Aorta (tissue), 5 donors: ENCODE results near the gene TNFRSF1B. TPM values are rescaled to one million over a fixed set of nuclear protein-coding genes. Genes with fewer than 3 reads are reported as not detected.

Experiments used
- ATAC-seq: fragments of 200-7000 bp; cut with Tn5 transposase; one replicate; pipeline ENCODE4 v1.9.1; 2022; ENCODE audit warnings: moderate library complexity; ENCODE audit not compliant: low FRiP score
- DNase-seq, 2 donors: peaks; one replicate each; pipeline ENCODE4 v3.0.0-alpha.2; 2020
- H3K27ac ChIP-seq, 2 donors: one replicate each; pipeline ENCODE4 v1.5.1; 2013; ENCODE audit warnings: low read length in 2 of 2, mild to moderate bottlenecking in 2 of 2, moderate library complexity in 2 of 2, control low read depth in 1 of 2, inconsistent platforms in 1 of 2, low read depth in 1 of 2
- H3K27me3 ChIP-seq, 2 donors: one replicate each; pipeline ENCODE4 v1.6.1; 2013; ENCODE audit warnings: control low read depth in 1 of 2, low read length in 1 of 2, mild to moderate bottlenecking in 1 of 2, moderate library complexity in 1 of 2; ENCODE audit not compliant: insufficient read depth in 2 of 2, control insufficient read depth in 1 of 2
- H3K36me3 ChIP-seq, 2 donors: one replicate each; pipeline ENCODE4 v1.6.1; 2013; ENCODE audit warnings: control low read depth in 1 of 2, low read length in 1 of 2, mild to moderate bottlenecking in 1 of 2; ENCODE audit not compliant: insufficient read depth in 2 of 2, control insufficient read depth in 1 of 2
- H3K4me1 ChIP-seq, 2 donors: one replicate each; pipeline ENCODE4 v1.6.1; 2013; ENCODE audit warnings: low read length in 2 of 2, control low read depth in 1 of 2, mild to moderate bottlenecking in 1 of 2, moderate library complexity in 1 of 2; ENCODE audit not compliant: insufficient read depth in 2 of 2, control insufficient read depth in 1 of 2
- H3K4me3 ChIP-seq, 2 donors: one replicate each; pipeline ENCODE4 v1.5.1; 2013; ENCODE audit warnings: low read length in 2 of 2, control low read depth in 1 of 2, mild to moderate bottlenecking in 1 of 2
- H3K9me3 ChIP-seq: one replicate; pipeline ENCODE4 v1.6.1; 2013; ENCODE audit warnings: mild to moderate bottlenecking, low read length; ENCODE audit not compliant: control insufficient read depth
- WGBS, 2 donors: extraction: QIAGEN DNeasy Blood & Tissue Kit; methylation state at CpG; one replicate each; pipeline ENCODE4 v1.1.7; 2013; 5-methylcytosine and 5-hydroxymethylcytosine counted together
- intact Hi-C, 2 donors: fragments of 100-400 bp; cut with DNase I; formaldehyde crosslinking; loops; one replicate each; pipeline versions ENCODE4 v1.14.2 to v1.15.0; 2022
- polyA plus RNA-seq, 2 donors: library from polyadenylated mRNA; stranded (reverse); fragments of 200-250 nt; gene quantifications; one replicate each; pipeline ENCODE4 v1.2.3, GENCODE V29; 2013
- total RNA-seq, 2 donors: library from RNA; stranded (reverse); fragmentation: NEBNext Ultra II Directional; extraction: Animal tissue kit (Norgen Biotek cat#: 25700); gene quantifications; one replicate each; pipeline ENCODE4 v1.2.1, GENCODE V29; 2021
- donor health status: healthy with polysubstance abuse.
- donor health status: Bipolar disorder and iron deficiency.
- donor health status: DM: no; HTN: no; CAD: no.
- donor health status: DM: no; HTN: no; CAD: no.
- donor health status: DM: yes; HTN: yes; CAD: no.

Gene TNFRSF1B
- total and polyA plus RNA-seq, 4 donors, result 5.0 to 98.5 (median 27.4) TPM

GRCh38 chr1:12177156-12177998 lies 10.6 kb downstream of the TNFRSF1B start:
- Histone ChIP-seq H3K27me3 (no peaks in the 10 kb centered on the region), H3K36me3 (no peaks in the 10 kb centered on the region), H3K9me3 (no peaks in the 10 kb centered on the region), H3K4me1 (no peaks in the 10 kb centered on the region), H3K4me3 (no peak overlapping the region), H3K27ac (no peak overlapping the region)
- no peak for ATAC-seq
- intact Hi-C loops, result no loop called here
- WGBS, 2 donors, result 74 to 83% methylated on average over 24 of the region's 24 CpGs
- no peak for DNase-seq

DNA sequence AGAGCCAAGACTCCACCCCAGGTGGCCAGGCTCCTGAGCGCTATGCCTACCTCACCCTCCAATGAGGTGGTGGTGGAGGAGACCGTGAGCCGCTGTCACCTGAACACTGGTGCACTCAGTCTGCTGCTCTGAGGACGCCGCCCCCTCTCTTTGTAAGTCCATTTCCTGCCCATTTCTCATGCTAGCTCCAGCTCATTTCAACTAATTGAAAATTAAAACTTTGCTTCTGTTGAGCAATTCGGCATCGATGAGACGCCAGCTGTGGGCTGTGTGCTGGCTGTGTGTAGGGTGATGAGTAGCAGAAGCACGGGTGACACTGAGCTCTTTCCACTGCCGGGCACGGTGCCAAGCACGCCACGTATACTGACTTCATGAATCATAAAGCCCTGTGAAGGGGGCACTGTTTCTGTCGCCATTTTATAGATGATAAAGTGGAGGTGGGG lies 11.2 kb downstream of the TNFRSF1B start:
- H3K27ac ChIP-seq, result no peak overlapping the region
- ATAC-seq (no peak), DNase-seq (peak; percentile 88 to 92)
- no peak overlapping the region for H3K4me3 ChIP-seq
- H3K9me3 ChIP-seq, result no peaks in the 10 kb centered on the region
- H3K27me3 ChIP-seq, result no peaks in the 10 kb centered on the region
- H3K36me3 ChIP-seq, result no peaks in the 10 kb centered on the region
- intact Hi-C loops, result no loop called here
- WGBS, 2 donors, result 40 to 41% methylated on average over 14 of the region's 14 CpGs
- no peaks in the 10 kb centered on the region for H3K4me1 ChIP-seq

DNA sequence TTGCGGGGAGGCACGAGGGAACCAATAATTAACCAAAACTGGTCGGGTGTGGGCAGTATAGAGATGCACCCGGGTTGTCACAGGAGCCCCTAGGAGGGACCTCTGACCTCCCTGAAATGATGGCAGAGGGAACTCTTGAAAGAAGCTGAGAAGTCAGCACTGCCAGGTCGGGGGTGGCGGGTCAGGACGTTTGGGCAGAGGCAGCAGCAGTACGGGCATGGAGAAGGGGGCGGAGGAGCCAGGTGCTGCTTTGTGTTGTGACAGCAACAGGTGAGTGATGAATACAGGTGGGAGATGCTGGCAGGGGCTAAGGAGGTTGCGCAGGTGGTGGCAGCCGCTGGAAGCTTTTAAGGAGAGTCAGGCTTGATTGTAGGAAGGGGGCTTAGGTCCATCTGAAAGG lies 11.7 kb downstream of the TNFRSF1B start:
- no peaks in the 10 kb centered on the region for H3K27me3 ChIP-seq
- no peak overlapping the region for H3K27ac ChIP-seq
- no peak overlapping the region for H3K4me3 ChIP-seq
- ATAC-seq (no peak), DNase-seq (no peak)
- H3K9me3 ChIP-seq, result no peaks in the 10 kb centered on the region
- 60% methylated on average over 11 of the region's 11 CpGs for WGBS, 2 donors
- no peaks in the 10 kb centered on the region for H3K4me1 ChIP-seq
- H3K36me3 ChIP-seq, result no peaks in the 10 kb centered on the region
- intact Hi-C loops, result no loop called here

DNA sequence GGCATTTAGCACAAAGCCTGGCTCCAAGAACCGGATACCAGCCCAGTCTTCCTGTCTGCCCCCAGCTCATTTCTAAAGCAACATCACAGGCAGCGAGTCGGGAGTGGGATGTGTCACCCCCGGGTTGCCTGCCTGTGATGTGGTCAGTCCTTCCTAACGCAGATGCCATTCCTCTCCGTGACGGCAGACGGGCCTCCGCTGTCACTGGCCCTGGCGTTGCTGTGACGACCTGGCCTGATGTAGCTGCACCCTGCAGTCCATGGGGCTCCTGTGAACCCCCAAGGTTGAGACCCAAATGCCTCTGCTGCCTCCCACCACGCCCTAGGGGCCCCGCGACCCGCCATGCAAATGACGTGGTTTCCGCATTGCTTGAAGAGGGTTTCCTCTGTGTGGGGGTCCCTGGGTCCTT lies 12.3 kb downstream of the TNFRSF1B start:
- H3K4me1 ChIP-seq, result no peaks in the 10 kb centered on the region

DNA sequence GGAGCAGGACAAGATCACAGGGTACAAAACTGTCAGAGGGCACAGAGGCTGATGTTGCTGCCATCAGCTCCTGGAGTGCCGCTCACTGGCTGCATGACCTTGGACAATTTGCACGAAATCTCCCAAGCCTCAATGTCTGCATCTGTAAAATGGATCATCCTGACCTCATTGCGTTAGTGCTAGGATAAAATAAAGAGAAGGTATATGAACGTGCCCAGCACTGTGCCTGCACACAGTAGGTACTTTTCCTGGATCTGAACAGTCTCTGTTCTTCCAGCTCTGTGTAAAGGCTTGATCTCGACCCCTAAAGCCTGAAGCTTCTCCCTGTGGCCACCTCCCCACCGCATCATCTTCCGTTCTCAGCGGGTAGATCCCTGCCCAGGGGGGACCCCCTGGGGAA lies 12.9 kb downstream of the TNFRSF1B start:
- Histone ChIP-seq H3K4me1 (no peaks in the 10 kb centered on the region), H3K9me3 (no peaks in the 10 kb centered on the region), H3K36me3 (no peaks in the 10 kb centered on the region), H3K27ac (no peak overlapping the region), H3K4me3 (no peak overlapping the region), H3K27me3 (no peaks in the 10 kb centered on the region)
- 90 to 93% methylated on average over 8 of the region's 8 CpGs for WGBS, 2 donors
- ATAC-seq (no peak), DNase-seq (no peak)
- intact Hi-C loops, result no loop called here

More for the DNA sequence above, 12.3 kb downstream of the TNFRSF1B start:
- Histone ChIP-seq H3K27ac (no peak overlapping the region), H3K4me3 (no peak overlapping the region), H3K36me3 (no peaks in the 10 kb centered on the region), H3K9me3 (no peaks in the 10 kb centered on the region), H3K27me3 (no peaks in the 10 kb centered on the region)
- intact Hi-C loops, result no loop called here
- ATAC-seq (peak; percentile 31), DNase-seq (peak in 1 of 2 donors; percentile 72)
- WGBS, 2 donors, result 34 to 40% methylated on average over 17 of the region's 17 CpGs

DNA sequence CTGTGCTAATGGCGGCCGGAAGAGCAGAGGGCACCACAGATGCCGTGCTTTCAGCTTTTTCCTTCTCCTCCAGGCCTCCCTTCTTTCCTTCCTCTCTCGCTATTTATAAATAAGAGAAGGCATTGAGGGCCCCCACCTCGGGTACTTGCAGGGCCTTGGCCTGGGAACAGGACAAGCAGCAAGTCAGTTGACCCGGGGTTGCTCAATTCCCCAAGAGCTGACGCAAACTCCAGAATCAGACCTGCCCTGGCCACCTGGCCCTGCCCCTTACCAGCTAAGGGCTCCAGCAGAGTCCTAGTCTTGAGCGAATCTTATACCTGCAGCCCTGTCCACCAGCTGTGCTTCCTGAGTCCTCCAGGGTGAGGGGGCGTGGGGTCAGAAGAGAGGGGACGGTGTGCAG lies 13.5 kb downstream of the TNFRSF1B start:
- 86 to 87% methylated on average over 10 of the region's 10 CpGs for WGBS, 2 donors
- Histone ChIP-seq H3K4me1 (no peaks in the 10 kb centered on the region), H3K9me3 (no peaks in the 10 kb centered on the region), H3K36me3 (no peaks in the 10 kb centered on the region), H3K27ac (no peak overlapping the region), H3K4me3 (no peak overlapping the region), H3K27me3 (no peaks in the 10 kb centered on the region)
- ATAC-seq (no peak), DNase-seq (peak in 1 of 2 donors; percentile 90)
- intact Hi-C loops, result no loop called here

DNA sequence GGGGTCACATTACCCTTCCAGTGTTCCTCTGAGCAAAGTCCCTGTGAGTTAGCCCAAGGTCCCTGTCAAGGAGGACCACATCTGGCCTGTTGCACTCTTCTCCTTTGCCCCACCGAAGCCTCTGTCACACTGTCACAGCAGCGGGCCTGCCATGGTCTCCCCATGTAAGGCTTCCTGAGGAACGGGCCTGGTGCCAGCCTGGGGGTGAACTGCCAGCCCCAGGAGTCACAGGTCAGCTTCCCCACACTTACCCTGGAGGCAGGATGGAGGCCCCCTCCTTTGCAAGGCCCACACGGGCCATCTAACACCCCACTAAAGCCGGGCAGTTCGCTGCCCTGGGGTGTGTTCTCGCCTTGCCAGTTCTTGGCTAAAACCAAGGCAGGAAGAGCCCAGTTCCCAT lies 14.1 kb downstream of the TNFRSF1B start:
- H3K36me3 ChIP-seq, result no peaks in the 10 kb centered on the region
- no peaks in the 10 kb centered on the region for H3K27me3 ChIP-seq
- 87 to 90% methylated on average over 7 of the region's 7 CpGs for WGBS, 2 donors
- no peaks in the 10 kb centered on the region for H3K4me1 ChIP-seq
- DNase-seq (no peak), ATAC-seq (no peak)
- H3K9me3 ChIP-seq, result no peaks in the 10 kb centered on the region
- intact Hi-C loops, result no loop called here
- H3K4me3 ChIP-seq, result no peak overlapping the region
- no peak overlapping the region for H3K27ac ChIP-seq

DNA sequence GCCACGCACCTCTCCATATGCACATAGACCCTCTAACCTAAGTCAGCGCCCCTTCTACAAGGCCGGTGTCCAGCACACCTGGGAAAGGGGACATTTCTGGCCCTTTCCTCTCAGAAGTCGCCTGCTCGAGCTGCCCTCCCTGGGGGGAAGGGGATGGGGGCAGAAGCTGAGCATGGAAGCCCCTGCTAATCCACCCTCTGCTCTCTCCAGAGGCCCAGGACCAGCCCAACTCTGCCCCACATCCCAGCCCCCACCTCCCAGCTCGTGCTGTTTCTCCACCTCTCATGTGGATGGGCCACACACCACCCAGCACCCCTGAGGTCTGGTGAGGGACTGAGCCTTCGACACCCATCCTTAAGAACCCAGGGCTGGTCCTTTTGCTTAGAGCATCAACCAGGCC lies 14.8 kb downstream of the TNFRSF1B start:
- H3K36me3 ChIP-seq, result no peaks in the 10 kb centered on the region
- H3K4me3 ChIP-seq, result no peak overlapping the region
- 90 to 97% methylated on average over 7 of the region's 7 CpGs for WGBS, 2 donors
- ATAC-seq, result no peak
- H3K9me3 ChIP-seq, result no peaks in the 10 kb centered on the region
- intact Hi-C loops, result no loop called here
- no peaks in the 10 kb centered on the region for H3K27me3 ChIP-seq
- H3K27ac ChIP-seq, result no peak overlapping the region
- H3K4me1 ChIP-seq, result no peaks in the 10 kb centered on the region
- DNase-seq, result no peak

DNA sequence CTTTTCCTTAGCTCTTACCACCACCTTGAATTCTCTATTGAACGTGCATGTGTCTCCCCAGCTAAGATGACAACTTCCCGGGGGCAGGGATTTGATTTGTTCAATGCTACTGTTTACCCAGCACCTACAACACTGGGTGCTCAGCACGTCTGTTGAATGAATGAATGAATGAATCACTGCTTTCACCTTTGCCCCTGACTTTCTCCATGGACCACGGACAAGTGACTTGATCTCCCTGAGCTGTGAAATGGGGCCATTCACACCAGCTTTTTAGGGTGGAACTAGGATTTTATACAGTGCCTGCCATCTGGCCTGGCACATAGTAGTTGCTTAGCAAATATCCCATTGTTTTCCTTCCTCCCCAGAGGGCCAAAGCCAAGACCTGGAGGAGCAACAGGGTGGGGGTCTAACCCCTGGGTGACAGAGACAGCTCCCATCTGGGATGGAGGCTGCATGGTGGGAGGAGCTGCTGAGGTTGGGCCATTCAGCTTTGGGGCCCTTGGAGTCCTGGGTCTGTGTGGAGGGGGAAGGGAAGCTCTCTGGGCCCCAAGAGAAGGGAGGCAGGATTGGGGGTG lies 15.7 kb downstream of the TNFRSF1B start:
- 66 to 68% methylated on average over 4 of the region's 4 CpGs for WGBS, 2 donors

More for the DNA sequence above, 15.7 kb downstream of the TNFRSF1B start:
- intact Hi-C loops, result no loop called here
- H3K36me3 ChIP-seq, result no peaks in the 10 kb centered on the region
- H3K4me1 ChIP-seq, result no peaks in the 10 kb centered on the region
- H3K9me3 ChIP-seq, result no peaks in the 10 kb centered on the region
- H3K27ac ChIP-seq, result no peak overlapping the region
- no peak overlapping the region for H3K4me3 ChIP-seq
- ATAC-seq (no peak), DNase-seq (no peak)
- H3K27me3 ChIP-seq, result no peaks in the 10 kb centered on the region
